IMR-90 (cell line): ENCODE measurements around the gene LGMN. TPM values are rescaled to one million over a fixed set of nuclear protein-coding genes. Genes with fewer than 3 reads are reported as not detected.
A peak's percentile ranks its signal among the peaks of the same experiment; 100 is the strongest.

Source experiments
- ATAC-seq: fragments of 200-7000 bp; cut with Tn5 transposase; 2 replicates; pipeline ENCODE4 v1.9.1; 2020; ENCODE audit warnings: low read depth, mild to moderate bottlenecking, moderate library complexity
- BruUV-seq: library from RNA; stranded (reverse); fragments of 400-500 nt; replicated peaks from 2 replicates; lab custom pipeline; 2021; lab: Mats Ljungman, UMichigan
- CTCF ChIA-PET: fragments of 300-600 bp; formaldehyde crosslinking; extraction: SDS; loops from one replicate; lab custom pipeline; 2021; ENCODE audit warnings: antibody characterized with exemption; lab: Yijun Ruan, JAX
- POLR2A ChIA-PET: fragments of 300-600 bp; sonication (Branson Sonifier 250); formaldehyde crosslinking; loops from one replicate; lab custom pipeline; 2022; ENCODE audit warnings: antibody characterized with exemption; ENCODE audit not compliant: unreplicated experiment; lab: Charles Lee
- DNase-seq: peaks from one replicate; pipeline ENCODE4 v3.0.0; 2013
- H2AFZ ChIP-seq: replicated peaks from 2 replicates; pipeline ENCODE3; 2013; ENCODE audit warnings: low read length, mild to moderate bottlenecking; ENCODE audit not compliant: poor library complexity
- H2AK5ac ChIP-seq: 2 replicates; pipeline ENCODE4 v1.6.1; 2013; ENCODE audit warnings: low read depth, low read length, inconsistent platforms
- H2AK9ac ChIP-seq: replicated peaks from 2 replicates; pipeline ENCODE3; 2013; ENCODE audit warnings: mild to moderate bottlenecking, low read depth, low read length, moderate library complexity; ENCODE audit not compliant: poor library complexity
- H2BK120ac ChIP-seq: 2 replicates; pipeline ENCODE4 v1.6.1; 2013; ENCODE audit warnings: low read depth, low read length, inconsistent platforms
- H2BK15ac ChIP-seq: 3 replicates; pipeline ENCODE4 v1.6.1; 2013; ENCODE audit warnings: low read depth, low read length, inconsistent platforms
- H2BK20ac ChIP-seq: 2 replicates; pipeline ENCODE4 v1.6.1; 2013; ENCODE audit warnings: low read depth, mild to moderate bottlenecking, inconsistent platforms, low read length, moderate library complexity
- H2BK5ac ChIP-seq: 2 replicates; pipeline ENCODE4 v1.6.1; 2013; ENCODE audit warnings: mild to moderate bottlenecking, low read depth, low read length, inconsistent platforms; ENCODE audit not compliant: poor library complexity, severe bottlenecking
- H3K14ac ChIP-seq: replicated peaks from 2 replicates; pipeline ENCODE4 v1.6.1; 2013; ENCODE audit warnings: low read depth, low read length, inconsistent platforms
- H3K18ac ChIP-seq: 2 replicates; pipeline ENCODE4 v1.6.1; 2013; ENCODE audit warnings: low read depth, low read length, control low read depth
- H3K23ac ChIP-seq: 2 replicates; pipeline ENCODE4 v1.6.1; 2013; ENCODE audit warnings: low read depth, low read length, inconsistent platforms
- H3K27ac ChIP-seq: 2 replicates; pipeline ENCODE4 v1.5.1; 2013; ENCODE audit warnings: mild to moderate bottlenecking, control low read depth, low read length; ENCODE audit not compliant: insufficient read depth
- H3K27me3 ChIP-seq: 2 replicates; pipeline ENCODE4 v1.6.1; 2013; ENCODE audit warnings: low read length; ENCODE audit not compliant: control insufficient read depth, insufficient read depth
- H3K36me3 ChIP-seq: 2 replicates; pipeline ENCODE4 v1.6.1; 2013; ENCODE audit warnings: low read length, mixed read lengths; ENCODE audit not compliant: control insufficient read depth, insufficient read depth
- H3K4ac ChIP-seq: 2 replicates; pipeline ENCODE4 v1.6.1; 2013; ENCODE audit warnings: low read depth, low read length, inconsistent platforms
- H3K4me1 ChIP-seq: 2 replicates; pipeline ENCODE4 v1.6.1; 2013; ENCODE audit warnings: low read length, mixed read lengths; ENCODE audit not compliant: control insufficient read depth, insufficient read depth
- H3K4me2 ChIP-seq: 2 replicates; pipeline ENCODE4 v1.6.1; 2013; ENCODE audit warnings: low read depth, mild to moderate bottlenecking, control low read depth, low read length, moderate library complexity
- H3K4me3 ChIP-seq: 2 replicates; pipeline ENCODE4 v1.5.1; 2013; ENCODE audit warnings: low read depth, mild to moderate bottlenecking, control low read depth, low read length, moderate library complexity; ENCODE audit not compliant: insufficient read depth
- H3K56ac ChIP-seq: 2 replicates; pipeline ENCODE4 v1.6.1; 2013; ENCODE audit warnings: low read length, inconsistent platforms; ENCODE audit not compliant: insufficient read depth; ENCODE audit errors: extremely low read depth
- H3K79me1 ChIP-seq, 2 experiments: 2 replicates each; pipeline ENCODE4 v1.6.1; 2013; ENCODE audit warnings: low read length in 2 of 2, inconsistent platforms in 1 of 2, low read depth in 1 of 2
- H3K9ac ChIP-seq: 2 replicates; pipeline ENCODE4 v1.6.1; 2013; ENCODE audit warnings: low read depth, low read length, control low read depth
- H3K9me1 ChIP-seq: 2 replicates; pipeline ENCODE4 v1.6.1; 2013; ENCODE audit warnings: low read length, inconsistent platforms; ENCODE audit not compliant: insufficient read depth
- H3K9me3 ChIP-seq: 2 replicates; pipeline ENCODE4 v1.6.1; 2013; ENCODE audit warnings: low read length; ENCODE audit not compliant: control insufficient read depth, insufficient read depth
- H4K20me1 ChIP-seq: 2 replicates; pipeline ENCODE4 v1.6.1; 2013; ENCODE audit warnings: low read length, inconsistent platforms; ENCODE audit not compliant: insufficient read depth
- H4K5ac ChIP-seq: 2 replicates; pipeline ENCODE4 v1.6.1; 2013; ENCODE audit warnings: mild to moderate bottlenecking, low read depth, low read length, control low read depth
- H4K8ac ChIP-seq, 2 experiments: 2 replicates each; pipeline ENCODE4 v1.6.1; 2013; ENCODE audit warnings: low read depth in 2 of 2, low read length in 2 of 2, control low read depth in 1 of 2, inconsistent platforms in 1 of 2
- H4K91ac ChIP-seq: 2 replicates; pipeline ENCODE4 v1.6.1; 2013; ENCODE audit warnings: low read depth, low read length, inconsistent platforms; ENCODE audit not compliant: insufficient read depth
- BHLHE40 ChIP-seq: fragments of 150-350 bp; IDR thresholded peaks from 2 replicates; pipeline ENCODE4 v1.6.1; 2016; ENCODE audit warnings: mild to moderate bottlenecking, low read depth, low read length
- CEBPB ChIP-seq: IDR thresholded peaks from 2 replicates; pipeline ENCODE4 v1.6.1; 2012; ENCODE audit warnings: low read depth, low read length, improper control_type of control experiment
- CHD1 ChIP-seq: IDR thresholded peaks from 2 replicates; pipeline ENCODE4 v1.6.1; 2012; ENCODE audit warnings: low read depth, low read length, improper control_type of control experiment
- FOS ChIP-seq: fragments of 150-350 bp; IDR thresholded peaks from 2 replicates; pipeline ENCODE4 v1.6.1; 2016; ENCODE audit warnings: low read depth, low read length
- MAFK ChIP-seq: IDR thresholded peaks from 2 replicates; pipeline ENCODE4 v1.6.1; 2012; ENCODE audit warnings: low read depth, low read length, improper control_type of control experiment
- MAZ ChIP-seq: IDR thresholded peaks from 2 replicates; pipeline ENCODE4 v1.6.1; 2012; ENCODE audit warnings: low read depth, mild to moderate bottlenecking, low read length, improper control_type of control experiment, moderate library complexity, borderline replicate concordance
- MXI1 ChIP-seq: IDR thresholded peaks from 2 replicates; pipeline ENCODE4 v1.6.1; 2012; ENCODE audit warnings: low read depth, mild to moderate bottlenecking, low read length, moderate library complexity, borderline replicate concordance
- NFE2L2 ChIP-seq: fragments of 150-350 bp; IDR thresholded peaks from 2 replicates; pipeline ENCODE4 v1.6.1; 2016; ENCODE audit warnings: low read depth, mild to moderate bottlenecking, low read length
- POLR2A ChIP-seq: IDR thresholded peaks from 2 replicates; pipeline ENCODE4 v1.6.1; 2012; ENCODE audit warnings: mild to moderate bottlenecking, low read depth, low read length
- RAD21 ChIP-seq: IDR thresholded peaks from 2 replicates; pipeline ENCODE4 v1.6.1; 2012; ENCODE audit warnings: low read length, improper control_type of control experiment
- RCOR1 ChIP-seq: IDR thresholded peaks from 2 replicates; pipeline ENCODE4 v1.6.1; 2012; ENCODE audit warnings: mild to moderate bottlenecking, low read length, improper control_type of control experiment; ENCODE audit not compliant: insufficient replicate concordance
- RFX5 ChIP-seq: IDR thresholded peaks from 2 replicates; pipeline ENCODE4 v1.8.0; 2012; ENCODE audit warnings: low read depth, mild to moderate bottlenecking, low read length, moderate library complexity
- SMC3 ChIP-seq: fragments of 150-350 bp; IDR thresholded peaks from 2 replicates; pipeline ENCODE4 v1.6.1; 2016; ENCODE audit warnings: low read depth, mild to moderate bottlenecking, antibody characterized with exemption, low read length, moderate library complexity
- WGBS, 2 experiments: methylation state at CpG; one replicate each; pipeline versions ENCODE4 v1.1.5 to v1.1.7; 2013; ENCODE audit warnings: missing lambda C conversion rate in 2 of 2; ENCODE audit not compliant: insufficient read length in 1 of 2; ENCODE audit errors: extremely low coverage in 2 of 2; 5-methylcytosine and 5-hydroxymethylcytosine counted together
- dilution Hi-C: fragments of 300-500 bp; cut with HindIII; formaldehyde crosslinking; loops from one replicate; pipeline ENCODE4 v1.14.3; 2018; ENCODE audit warnings: low sequenced_read_pairs; ENCODE audit not compliant: unreplicated experiment
- in situ Hi-C: fragments of 300-500 bp; cut with MboI; formaldehyde crosslinking; loops from 3 replicates; pipeline ENCODE4 v1.14.3; 2019; ENCODE audit warnings: low sequenced_read_pairs, inconsistent platforms, mixed read lengths
- intact Hi-C: fragments of 100-400 bp; cut with micrococcal nuclease; formaldehyde crosslinking; loops from 2 replicates; pipeline ENCODE4 v1.10.0; 2022
- polyA plus RNA-seq, 3 experiments: library from polyadenylated mRNA; depleted of rRNA; stranded (reverse); fragments of >200 nt; gene quantifications; 2 replicates each; pipeline ENCODE4 v1.2.3, GENCODE V29; 2012; ENCODE audit warnings: low replicate concordance in 1 of 3
- total RNA-seq: library from RNA; depleted of rRNA; stranded (reverse); fragments of >200 nt; gene quantifications from 2 replicates; pipeline ENCODE4 v1.2.3, GENCODE V29; 2012
- TF ChIP-seq, protein P1 (sequence below): conservative IDR thresholded peaks from 2 replicates; pipeline ENCODE4 v1.5.1; 2012; ENCODE audit warnings: mild to moderate bottlenecking, low read depth, low read length, improper control_type of control experiment
- TF ChIP-seq, protein P2 (sequence below): fragments of 150-350 bp; IDR thresholded peaks from 2 replicates; pipeline ENCODE4 v1.6.1; 2016; ENCODE audit warnings: low read depth, mild to moderate bottlenecking, low read length, moderate library complexity, borderline replicate concordance

Gene LGMN
- total and polyA plus RNA-seq, 2 of the 4 experiments (the other 2 are of a cell fraction) = 19.2 to 39.3 TPM

DNA sequence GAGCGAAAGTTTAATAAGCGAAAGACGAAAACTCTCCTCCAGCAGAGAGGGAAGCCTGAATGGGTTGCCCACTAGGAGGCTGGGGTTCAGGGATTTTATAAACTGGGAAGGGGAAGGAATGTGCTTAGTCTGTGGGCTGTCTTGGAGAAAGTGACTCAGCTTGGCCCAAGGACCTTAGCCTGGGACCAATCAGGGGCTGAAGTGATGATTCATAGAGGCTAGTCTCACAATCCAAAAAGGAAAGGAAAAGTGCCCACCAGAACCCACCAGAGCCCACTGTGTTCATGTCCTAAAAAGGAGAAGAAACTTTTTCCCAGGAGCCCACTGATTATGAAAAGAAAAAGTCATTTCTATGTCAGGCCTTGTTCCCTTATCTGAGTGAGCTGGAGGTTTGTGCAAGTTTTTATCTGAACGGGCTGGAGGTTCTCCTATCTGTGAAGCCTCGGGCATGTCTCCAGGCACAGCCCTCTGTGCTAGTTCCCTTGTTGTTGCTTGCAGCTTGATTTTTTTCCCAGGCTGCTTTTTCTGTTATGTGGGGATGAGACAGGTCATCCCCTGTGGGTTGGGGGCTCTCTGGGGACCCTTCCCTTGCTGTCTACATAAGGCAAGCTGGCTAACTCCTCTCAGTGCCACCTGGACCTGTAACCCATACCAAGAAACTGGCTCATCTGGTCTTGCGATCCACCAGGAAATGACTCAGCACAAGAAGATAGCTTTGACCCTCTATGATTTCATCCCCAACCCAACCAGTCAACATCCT lies 37.4 kb upstream of the LGMN start:
- intact Hi-C loops = loop anchor here (1.0 to 10.0 kb wide), 3 partner anchors 72 to 651 kb away; no protein-coding TSS in a partner anchor
- TF ChIP-seq FOS = peak; percentile 91
- peak; percentile 11; the same call in 1 of the 2 replicates for TF ChIP-seq SMC3
- no peak for TF ChIP-seq CHD1
- TF ChIP-seq MXI1 = no peak
- peak; percentile 45; the same call in 1 of the 2 replicates for TF ChIP-seq POLR2A
- 0 out of 2 replicates have a peak, but pooled peaks have one; percentile 28 for TF ChIP-seq BHLHE40
- TF ChIP-seq, protein P1, sequence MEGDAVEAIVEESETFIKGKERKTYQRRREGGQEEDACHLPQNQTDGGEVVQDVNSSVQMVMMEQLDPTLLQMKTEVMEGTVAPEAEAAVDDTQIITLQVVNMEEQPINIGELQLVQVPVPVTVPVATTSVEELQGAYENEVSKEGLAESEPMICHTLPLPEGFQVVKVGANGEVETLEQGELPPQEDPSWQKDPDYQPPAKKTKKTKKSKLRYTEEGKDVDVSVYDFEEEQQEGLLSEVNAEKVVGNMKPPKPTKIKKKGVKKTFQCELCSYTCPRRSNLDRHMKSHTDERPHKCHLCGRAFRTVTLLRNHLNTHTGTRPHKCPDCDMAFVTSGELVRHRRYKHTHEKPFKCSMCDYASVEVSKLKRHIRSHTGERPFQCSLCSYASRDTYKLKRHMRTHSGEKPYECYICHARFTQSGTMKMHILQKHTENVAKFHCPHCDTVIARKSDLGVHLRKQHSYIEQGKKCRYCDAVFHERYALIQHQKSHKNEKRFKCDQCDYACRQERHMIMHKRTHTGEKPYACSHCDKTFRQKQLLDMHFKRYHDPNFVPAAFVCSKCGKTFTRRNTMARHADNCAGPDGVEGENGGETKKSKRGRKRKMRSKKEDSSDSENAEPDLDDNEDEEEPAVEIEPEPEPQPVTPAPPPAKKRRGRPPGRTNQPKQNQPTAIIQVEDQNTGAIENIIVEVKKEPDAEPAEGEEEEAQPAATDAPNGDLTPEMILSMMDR = peak; percentile 40
- no peak for TF ChIP-seq RFX5
- no peak for TF ChIP-seq MAZ
- TF ChIP-seq NFE2L2 = peak; percentile 77
- peak; percentile 37; the same call in 1 of the 2 replicates for TF ChIP-seq CEBPB
- TF ChIP-seq RCOR1 = no peak
- TF ChIP-seq, protein P2, sequence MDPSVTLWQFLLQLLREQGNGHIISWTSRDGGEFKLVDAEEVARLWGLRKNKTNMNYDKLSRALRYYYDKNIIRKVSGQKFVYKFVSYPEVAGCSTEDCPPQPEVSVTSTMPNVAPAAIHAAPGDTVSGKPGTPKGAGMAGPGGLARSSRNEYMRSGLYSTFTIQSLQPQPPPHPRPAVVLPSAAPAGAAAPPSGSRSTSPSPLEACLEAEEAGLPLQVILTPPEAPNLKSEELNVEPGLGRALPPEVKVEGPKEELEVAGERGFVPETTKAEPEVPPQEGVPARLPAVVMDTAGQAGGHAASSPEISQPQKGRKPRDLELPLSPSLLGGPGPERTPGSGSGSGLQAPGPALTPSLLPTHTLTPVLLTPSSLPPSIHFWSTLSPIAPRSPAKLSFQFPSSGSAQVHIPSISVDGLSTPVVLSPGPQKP = no peak
- TF ChIP-seq RAD21 = peak; percentile 21; the same call in 1 of the 2 replicates
- peak; percentile 65 for TF ChIP-seq MAFK

More for the DNA sequence above, 37.4 kb upstream of the LGMN start:
- Histone ChIP-seq H2AFZ (peak overlapping the region; percentile 85), H4K8ac (peak overlapping the region; percentile 54 to 91), H2BK5ac (peak overlapping the region; percentile 89), H3K9ac (peak overlapping the region; percentile 60; the same call in 1 of the 2 replicates), H2BK120ac (peak overlapping the region; percentile 96), H2AK5ac (peak overlapping the region; percentile 79; the same call in 1 of the 2 replicates), H4K5ac (peak overlapping the region; percentile 86), H2AK9ac (no peak overlapping the region), H4K91ac (peak overlapping the region; percentile 79), H3K56ac (peak overlapping the region; percentile 62), H3K4me1 (peaks cover 10% of the 10 kb centered on the region), H3K9me1 (0 out of 2 replicates have a peak, but pooled peaks cover 2% of the 10 kb centered on the region), H3K9me3 (peaks cover 5% of the 10 kb centered on the region; the same call in 1 of the 2 replicates), H3K27ac (peak overlapping the region; percentile 92), H2BK15ac (peak overlapping the region; percentile 93; the same call in 2 of the 3 replicates), H3K14ac (peak overlapping the region; percentile 76), H3K27me3 (no peaks in the 10 kb centered on the region), H3K18ac (peak overlapping the region; percentile 91), H4K20me1 (no peaks in the 10 kb centered on the region), H2BK20ac (peak overlapping the region; percentile 85), H3K23ac (peak overlapping the region; percentile 47; the same call in 1 of the 2 replicates), H3K4ac (peak overlapping the region; percentile 91), H3K4me2 (peak overlapping the region; percentile 68), H3K4me3 (no peak overlapping the region), H3K79me1 (no peaks in the 10 kb centered on the region), H3K36me3 (no peaks in the 10 kb centered on the region)
- in situ Hi-C loops = no loop called here
- DNase-seq = peak; percentile 91
- ChIA-PET POLR2A (no interaction called here), CTCF (interaction anchor here (0.6 to 2.0 kb wide), 3 partner anchors 9 to 99 kb away, joined by 3 to 9 read pairs (median 3); no protein-coding TSS in a partner anchor)
- dilution Hi-C loops = no loop called here
- ATAC-seq = peak; percentile 90
- TSS peak; percentile 66 for BruUV-seq
- no CpG with 5 or more reads among the region's 6 CpGs for WGBS, 2 experiments
